Duodenal mucosa (tissue), 2 donors: ENCODE results near the gene NTRK2.

ENCODE experiments used
- H3K27ac ChIP-seq: one replicate; pipeline ENCODE4 v1.7.0; 2013; ENCODE audit warnings: low read depth, low read length
- H3K27me3 ChIP-seq, 2 donors: one replicate each; pipeline ENCODE4 v1.7.0; 2013; ENCODE audit warnings: low read length in 2 of 2, control low read depth in 1 of 2; ENCODE audit not compliant: insufficient read depth in 2 of 2, control insufficient read depth in 1 of 2
- H3K36me3 ChIP-seq, 2 donors: one replicate each; pipeline ENCODE4 v1.7.0; 2013; ENCODE audit warnings: low read length in 2 of 2, control low read depth in 1 of 2; ENCODE audit not compliant: insufficient read depth in 2 of 2, control insufficient read depth in 1 of 2
- H3K4me1 ChIP-seq, 2 donors: one replicate each; pipeline ENCODE4 v1.7.0; 2013; ENCODE audit warnings: low read length in 2 of 2, control low read depth in 1 of 2; ENCODE audit not compliant: insufficient read depth in 2 of 2, control insufficient read depth in 1 of 2
- H3K4me3 ChIP-seq, 2 donors: one replicate each; pipeline ENCODE4 v1.7.0; 2013; ENCODE audit warnings: low read length in 2 of 2, low read depth in 1 of 2
- H3K9ac ChIP-seq, 2 donors: one replicate each; pipeline ENCODE4 v1.7.0; 2013; ENCODE audit warnings: low read length in 2 of 2, low read depth in 1 of 2
- H3K9me3 ChIP-seq, 2 donors: one replicate each; pipeline ENCODE4 v1.7.0; 2013; ENCODE audit warnings: low read length in 2 of 2, control low read depth in 1 of 2; ENCODE audit not compliant: control insufficient read depth in 1 of 2

The NTRK2 gene

DNA sequence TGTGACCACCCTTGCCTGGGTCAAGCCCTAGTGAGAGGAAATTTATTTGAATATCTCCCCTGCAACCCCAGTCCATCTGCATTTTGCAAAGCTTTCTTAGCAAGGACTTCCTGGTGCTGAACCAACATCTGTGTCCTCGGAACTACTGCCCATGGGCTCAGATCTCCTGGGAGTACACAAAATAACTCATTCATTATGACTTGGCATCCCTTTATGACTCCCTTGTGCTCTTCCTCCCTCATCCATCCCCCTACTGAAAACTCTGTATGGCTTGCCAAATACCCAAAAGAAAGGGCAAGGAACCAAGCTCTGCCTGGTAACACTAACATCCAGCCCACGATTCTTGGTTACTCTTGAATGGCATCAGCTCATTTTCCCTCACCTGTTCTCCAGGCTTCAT is 368.5 kb downstream of the NTRK2 start:
- no peaks in the 10 kb centered on the region for H3K36me3 ChIP-seq
- H3K27me3 ChIP-seq = no peaks in the 10 kb centered on the region
- H3K9ac ChIP-seq = no peak overlapping the region
- H3K27ac ChIP-seq = no peak overlapping the region
- no peaks in the 10 kb centered on the region for H3K9me3 ChIP-seq
- no peak overlapping the region for H3K4me3 ChIP-seq
- no peaks in the 10 kb centered on the region for H3K4me1 ChIP-seq

- Histone ChIP-seq H3K36me3 (no peaks in the 10 kb centered on the region), H3K4me1 (no peaks in the 10 kb centered on the region), H3K27ac (no peak overlapping the region), H3K27me3 (no peaks in the 10 kb centered on the region), H3K9ac (no peak overlapping the region), H3K4me3 (no peak overlapping the region), H3K9me3 (no peaks in the 10 kb centered on the region)
These were observed 369.5 kb downstream of the NTRK2 start for GRCh38 chr9:85038824-85039608.

- no peaks in the 10 kb centered on the region for H3K4me1 ChIP-seq
- no peak overlapping the region for H3K27ac ChIP-seq
- no peaks in the 10 kb centered on the region for H3K36me3 ChIP-seq
- no peaks in the 10 kb centered on the region for H3K27me3 ChIP-seq
- H3K9ac ChIP-seq = no peak overlapping the region
- no peaks in the 10 kb centered on the region for H3K9me3 ChIP-seq
- H3K4me3 ChIP-seq = no peak overlapping the region
These were observed 370.6 kb downstream of the NTRK2 start for GRCh38 chr9:85040146-85040545.

DNA sequence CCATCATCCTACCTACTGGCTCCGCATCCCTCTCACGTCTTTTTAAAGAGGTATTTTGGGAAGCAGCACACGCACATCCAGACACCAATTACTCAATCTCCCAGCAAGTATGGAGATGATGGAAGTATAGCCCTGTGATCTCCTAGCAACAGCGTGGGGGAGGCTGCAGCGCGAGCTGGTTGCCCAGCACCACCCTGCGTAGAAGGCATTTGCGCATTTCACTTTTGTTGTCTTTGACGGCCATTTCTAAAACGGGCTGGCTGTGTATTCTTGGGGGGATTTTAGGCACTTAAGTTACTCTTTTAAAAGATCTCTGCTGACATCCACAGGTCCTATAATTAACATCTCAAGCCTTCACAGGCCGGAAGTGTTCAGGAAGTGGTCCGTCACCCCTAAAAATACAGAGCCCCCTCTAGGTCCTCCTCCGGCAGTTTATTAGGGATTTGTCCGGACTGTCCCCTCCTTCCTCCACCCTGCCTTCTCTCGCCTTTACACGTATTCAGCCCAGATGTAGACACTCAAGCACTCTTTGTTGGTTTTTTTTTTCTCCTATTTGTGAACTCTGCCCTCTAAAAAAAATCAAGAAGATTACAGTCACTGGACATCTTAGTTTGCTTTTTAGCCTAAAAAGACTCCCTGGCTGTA is 371.4 kb downstream of the NTRK2 start:
- Histone ChIP-seq H3K9me3 (no peaks in the 10 kb centered on the region), H3K4me3 (no peak overlapping the region), H3K27me3 (no peaks in the 10 kb centered on the region), H3K36me3 (no peaks in the 10 kb centered on the region), H3K27ac (no peak overlapping the region), H3K9ac (no peak overlapping the region), H3K4me1 (no peaks in the 10 kb centered on the region)

GRCh38 chr9:85041466-85042137 is 372.1 kb downstream of the NTRK2 start:
- Histone ChIP-seq H3K27ac (no peak overlapping the region), H3K9ac (no peak overlapping the region), H3K36me3 (no peaks in the 10 kb centered on the region), H3K4me3 (no peak overlapping the region), H3K9me3 (no peaks in the 10 kb centered on the region), H3K4me1 (no peaks in the 10 kb centered on the region), H3K27me3 (no peaks in the 10 kb centered on the region)

GRCh38 chr9:85042981-85043647 is 373.6 kb downstream of the NTRK2 start:
- no peak overlapping the region for H3K27ac ChIP-seq
- H3K9ac ChIP-seq = no peak overlapping the region
- H3K4me1 ChIP-seq = no peaks in the 10 kb centered on the region
- no peaks in the 10 kb centered on the region for H3K9me3 ChIP-seq
- H3K4me3 ChIP-seq = no peak overlapping the region
- H3K36me3 ChIP-seq = no peaks in the 10 kb centered on the region
- no peaks in the 10 kb centered on the region for H3K27me3 ChIP-seq

- Histone ChIP-seq H3K27ac (no peak overlapping the region), H3K36me3 (no peaks in the 10 kb centered on the region), H3K4me3 (no peak overlapping the region), H3K4me1 (no peaks in the 10 kb centered on the region), H3K9me3 (no peaks in the 10 kb centered on the region), H3K27me3 (no peaks in the 10 kb centered on the region), H3K9ac (no peak overlapping the region)
These were observed 375.7 kb downstream of the NTRK2 start for GRCh38 chr9:85045271-85045670.

GRCh38 chr9:85046475-85046874 is 376.9 kb downstream of the NTRK2 start:
- no peaks in the 10 kb centered on the region for H3K4me1 ChIP-seq

DNA sequence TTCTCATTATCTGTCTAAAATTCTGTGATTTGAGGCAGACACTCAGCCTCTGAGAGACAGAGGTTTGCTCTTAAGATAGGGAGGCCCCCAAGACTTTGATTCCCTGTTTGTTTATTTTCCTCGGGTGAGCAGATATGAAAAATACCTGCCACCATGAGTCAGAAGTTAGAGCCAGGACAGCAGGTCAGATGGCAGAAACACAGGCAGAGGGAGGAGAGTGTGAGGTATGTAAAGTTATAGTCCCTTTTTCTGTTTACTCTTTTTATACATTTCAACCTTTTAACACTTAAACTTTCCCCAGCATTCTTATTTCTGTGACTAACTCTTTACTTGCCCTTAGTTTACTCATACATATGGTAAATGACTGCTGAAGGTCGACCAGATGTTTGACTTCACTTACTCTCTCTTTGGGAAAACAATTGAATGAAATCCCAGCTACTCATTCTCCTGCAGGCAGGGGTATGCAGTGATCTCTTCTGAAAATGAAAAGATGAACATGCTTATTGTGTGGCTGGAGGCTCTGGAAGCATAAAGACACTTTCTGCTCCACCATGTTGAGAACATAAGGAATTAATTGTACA is 383.8 kb downstream of the NTRK2 start:
- H3K9ac ChIP-seq = no peak overlapping the region
- H3K4me3 ChIP-seq = no peak overlapping the region
- H3K4me1 ChIP-seq = no peaks in the 10 kb centered on the region
- no peaks in the 10 kb centered on the region for H3K9me3 ChIP-seq
- H3K27ac ChIP-seq = no peak overlapping the region
- peaks cover 0 to 4% of the 10 kb centered on the region in 2 donors for H3K27me3 ChIP-seq
- H3K36me3 ChIP-seq = no peaks in the 10 kb centered on the region

More at GRCh38 chr9:85046475-85046874, 376.9 kb downstream of the NTRK2 start:
- H3K9me3 ChIP-seq = no peaks in the 10 kb centered on the region
- no peak overlapping the region for H3K9ac ChIP-seq
- H3K27ac ChIP-seq = no peak overlapping the region
- no peaks in the 10 kb centered on the region for H3K27me3 ChIP-seq
- H3K4me3 ChIP-seq = no peak overlapping the region
- no peaks in the 10 kb centered on the region for H3K36me3 ChIP-seq
